Uterus (tissue), 4 donors: ENCODE measurements around the gene CTTNBP2. TPM values are rescaled to one million over a fixed set of nuclear protein-coding genes. Genes with fewer than 3 reads are reported as not detected.

Experiments
- DNase-seq, 2 donors: peaks; one replicate each; pipeline ENCODE4 v3.0.0-alpha.2; 2019 to 2020
- H3K27ac ChIP-seq, 2 donors: fragments of 200-600 bp; sonication (generic); 1 replicate in 1 of 2; 2 replicates in 1 of 2; pipeline ENCODE4 v1.5.1; 2016 to 2018
- H3K27me3 ChIP-seq, 2 donors: fragments of 200-600 bp; sonication (generic); one replicate each; pipeline ENCODE4 v1.5.1; 2018 to 2019; ENCODE audit warnings: control low read depth in 1 of 2
- H3K36me3 ChIP-seq, 2 donors: fragments of 200-600 bp; sonication (generic); one replicate each; pipeline ENCODE4 v1.5.1; 2019; ENCODE audit warnings: control low read depth in 1 of 2
- H3K4me1 ChIP-seq, 2 donors: fragments of 200-600 bp; sonication (generic); one replicate each; pipeline ENCODE4 v1.5.1; 2018 to 2019; ENCODE audit warnings: control low read depth in 1 of 2
- H3K4me3 ChIP-seq, 2 donors: fragments of 200-600 bp; sonication (generic); 1 replicate in 1 of 2; 2 replicates in 1 of 2; pipeline ENCODE4 v1.5.1; 2018 to 2019; ENCODE audit warnings: mild to moderate bottlenecking in 1 of 2
- H3K9me3 ChIP-seq, 2 donors: fragments of 200-600 bp; sonication (generic); one replicate each; pipeline ENCODE4 v1.5.1; 2019; ENCODE audit warnings: control low read depth in 1 of 2
- POLR2A ChIP-seq, 2 donors: fragments of 450-650 bp; IDR thresholded peaks; one replicate each; pipeline ENCODE4 v1.6.1; 2016; ENCODE audit warnings: antibody characterized with exemption in 2 of 2, mild to moderate bottlenecking in 1 of 2, moderate library complexity in 1 of 2
- intact Hi-C: fragments of 100-400 bp; cut with DNase I; formaldehyde crosslinking; loops from one replicate; pipeline ENCODE4 v1.15.1; 2023; ENCODE audit warnings: low total_unique reads
- total RNA-seq, 4 donors: library from RNA; depleted of rRNA in 3 of 4; stranded (reverse); fragments of >200 nt in 3 of 4; gene quantifications; one replicate each; pipeline versions ENCODE4 v1.1.0 to v1.2.4, GENCODE V29; 2014 to 2023
- TF ChIP-seq, protein P1 (sequence below), 4 experiments: fragments of 200-600 bp in 2 of 4; fragments of 450-650 bp in 2 of 4; sonication (generic) in 2 of 4; IDR thresholded peaks; one replicate each; pipeline ENCODE4 v1.5.1; 2016 to 2019; ENCODE audit warnings: antibody characterized with exemption in 4 of 4, mild to moderate bottlenecking in 2 of 4, moderate library complexity in 1 of 4
- donor health status: DM: yes; HTN: yes; CAD: no.

Gene CTTNBP2
- total RNA-seq, 4 donors from 2014 or later: 16.4 to 87.9 (median 35.0) TPM

DNA sequence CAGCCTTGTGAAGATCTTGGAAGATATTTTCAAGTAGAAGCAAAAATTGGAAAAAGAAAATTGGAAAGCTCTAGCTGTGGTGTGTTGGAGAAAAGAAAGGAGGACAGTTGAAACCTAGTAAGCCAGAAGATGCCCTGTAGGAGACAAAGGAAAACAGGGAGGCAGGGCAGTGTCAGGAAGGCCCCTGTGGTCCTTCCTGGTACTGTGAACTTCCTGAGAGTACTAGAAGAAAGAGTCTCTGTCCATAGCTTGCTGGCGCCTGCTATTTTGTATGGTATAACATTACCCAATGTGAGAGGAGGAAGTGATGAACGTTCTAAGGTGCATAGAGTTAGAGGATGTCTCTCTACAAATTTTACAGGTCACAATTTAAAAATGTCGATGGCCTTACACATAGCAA, 183.1 kb downstream of the CTTNBP2 start:
- H3K4me3 ChIP-seq: no peak overlapping the region
- DNase-seq: no peak
- H3K27me3 ChIP-seq: no peaks in the 10 kb centered on the region
- H3K9me3 ChIP-seq: no peaks in the 10 kb centered on the region
- intact Hi-C loops: no loop called here
- no peak overlapping the region for H3K27ac ChIP-seq
- no peaks in the 10 kb centered on the region for H3K4me1 ChIP-seq
- no peak for TF ChIP-seq POLR2A (IDR thresholded peaks at IDR 0.05)
- TF ChIP-seq, protein P1, sequence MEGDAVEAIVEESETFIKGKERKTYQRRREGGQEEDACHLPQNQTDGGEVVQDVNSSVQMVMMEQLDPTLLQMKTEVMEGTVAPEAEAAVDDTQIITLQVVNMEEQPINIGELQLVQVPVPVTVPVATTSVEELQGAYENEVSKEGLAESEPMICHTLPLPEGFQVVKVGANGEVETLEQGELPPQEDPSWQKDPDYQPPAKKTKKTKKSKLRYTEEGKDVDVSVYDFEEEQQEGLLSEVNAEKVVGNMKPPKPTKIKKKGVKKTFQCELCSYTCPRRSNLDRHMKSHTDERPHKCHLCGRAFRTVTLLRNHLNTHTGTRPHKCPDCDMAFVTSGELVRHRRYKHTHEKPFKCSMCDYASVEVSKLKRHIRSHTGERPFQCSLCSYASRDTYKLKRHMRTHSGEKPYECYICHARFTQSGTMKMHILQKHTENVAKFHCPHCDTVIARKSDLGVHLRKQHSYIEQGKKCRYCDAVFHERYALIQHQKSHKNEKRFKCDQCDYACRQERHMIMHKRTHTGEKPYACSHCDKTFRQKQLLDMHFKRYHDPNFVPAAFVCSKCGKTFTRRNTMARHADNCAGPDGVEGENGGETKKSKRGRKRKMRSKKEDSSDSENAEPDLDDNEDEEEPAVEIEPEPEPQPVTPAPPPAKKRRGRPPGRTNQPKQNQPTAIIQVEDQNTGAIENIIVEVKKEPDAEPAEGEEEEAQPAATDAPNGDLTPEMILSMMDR (IDR thresholded peaks at IDR 0.05): no peak
- H3K36me3 ChIP-seq: no peaks in the 10 kb centered on the region

DNA sequence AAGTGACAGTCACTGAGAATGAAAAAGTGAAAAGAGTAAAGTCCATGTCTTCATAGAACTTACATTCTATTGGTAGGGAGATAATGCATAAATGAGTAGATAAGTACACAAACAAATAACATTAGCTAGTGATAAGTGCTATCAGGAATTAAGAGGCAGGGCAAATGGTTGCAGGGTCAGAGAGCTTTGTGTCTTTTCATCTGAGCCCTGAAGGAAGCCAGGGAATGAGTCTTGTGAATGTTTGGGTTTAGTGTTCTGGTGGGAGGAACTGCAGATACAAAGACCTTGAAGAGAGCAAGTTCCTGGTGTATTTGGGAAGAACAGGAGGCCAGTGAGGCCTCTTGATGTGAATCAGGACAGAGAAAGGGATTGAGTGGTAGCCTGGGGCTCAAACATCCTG, 183.8 kb downstream of the CTTNBP2 start:
- Histone ChIP-seq H3K27ac (no peak overlapping the region), H3K4me1 (no peaks in the 10 kb centered on the region), H3K9me3 (no peaks in the 10 kb centered on the region), H3K27me3 (no peaks in the 10 kb centered on the region), H3K36me3 (no peaks in the 10 kb centered on the region), H3K4me3 (no peak overlapping the region)
- no peak for TF ChIP-seq POLR2A (IDR thresholded peaks at IDR 0.05)
- TF ChIP-seq, protein P1 (IDR thresholded peaks at IDR 0.05): no peak
- intact Hi-C loops: no loop called here
- DNase-seq: no peak

- Histone ChIP-seq H3K27ac (no peak overlapping the region), H3K4me1 (no peaks in the 10 kb centered on the region), H3K36me3 (no peaks in the 10 kb centered on the region), H3K27me3 (no peaks in the 10 kb centered on the region), H3K9me3 (no peaks in the 10 kb centered on the region), H3K4me3 (no peak overlapping the region)
- TF ChIP-seq, protein P1 (IDR thresholded peaks at IDR 0.05): no peak
- no peak for TF ChIP-seq POLR2A (IDR thresholded peaks at IDR 0.05)
- intact Hi-C loops: no loop called here
- no peak for DNase-seq
These were observed 185.1 kb downstream of the CTTNBP2 start for GRCh38 chr7:117688126-117688525.

DNA sequence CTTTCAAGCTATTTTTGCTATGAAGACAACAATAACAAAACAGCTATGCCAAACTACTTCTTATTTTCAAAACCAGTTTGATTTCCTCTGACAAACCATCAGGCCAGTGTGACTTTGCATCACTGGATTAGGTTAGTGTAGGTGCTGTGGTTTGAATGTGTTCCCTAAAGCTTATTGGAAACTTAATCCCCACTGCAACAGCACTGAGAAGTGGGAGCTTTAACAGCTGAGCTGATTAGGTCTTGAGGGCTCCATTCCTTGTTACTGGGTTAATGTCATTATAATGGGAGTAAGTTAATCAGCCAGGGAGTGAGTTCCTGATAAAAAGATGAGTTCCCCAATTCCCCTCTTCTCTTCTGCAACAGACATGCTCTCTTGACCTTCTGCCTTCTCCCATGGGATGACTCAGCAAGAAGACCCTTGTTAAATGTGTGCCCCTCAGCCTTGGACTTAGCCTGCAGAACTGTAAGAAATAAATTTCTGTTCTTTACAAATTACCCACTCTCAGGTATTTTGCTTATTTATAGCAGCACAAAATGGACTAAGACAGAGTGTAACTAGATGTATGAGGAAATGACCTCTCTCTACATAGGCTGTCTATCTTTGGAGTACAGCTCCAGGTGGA, 186.8 kb downstream of the CTTNBP2 start:
- Histone ChIP-seq H3K9me3 (no peaks in the 10 kb centered on the region), H3K4me3 (no peak overlapping the region), H3K27ac (no peak overlapping the region), H3K36me3 (no peaks in the 10 kb centered on the region), H3K4me1 (no peaks in the 10 kb centered on the region), H3K27me3 (no peaks in the 10 kb centered on the region)
- intact Hi-C loops: no loop called here
- TF ChIP-seq, protein P1 (IDR thresholded peaks at IDR 0.05): no peak
- TF ChIP-seq POLR2A (IDR thresholded peaks at IDR 0.05): no peak
- DNase-seq: no peak

DNA sequence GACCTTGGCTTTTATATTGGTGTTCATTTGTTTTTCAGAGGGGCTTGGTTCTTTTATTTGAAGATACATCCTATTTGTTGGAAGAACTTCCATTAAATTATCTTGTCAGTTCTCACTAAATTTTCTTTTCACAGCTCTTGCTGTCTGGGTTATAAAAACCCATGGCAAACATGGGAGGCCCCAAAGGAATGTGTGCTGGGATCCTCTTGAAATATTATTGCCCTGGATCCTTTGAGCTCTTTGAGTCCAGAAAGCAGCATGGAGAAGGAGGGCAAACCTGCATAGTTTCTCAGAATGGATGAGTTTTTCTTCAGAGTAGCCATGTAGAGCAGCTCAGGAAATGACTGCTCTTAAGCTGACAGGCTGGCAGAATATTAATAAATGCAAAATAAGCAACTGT, 187.4 kb downstream of the CTTNBP2 start:
- TF ChIP-seq, protein P1 (IDR thresholded peaks at IDR 0.05): no peak
- TF ChIP-seq POLR2A (IDR thresholded peaks at IDR 0.05): no peak

More for the DNA sequence above, 187.4 kb downstream of the CTTNBP2 start:
- DNase-seq: no peak
- no peaks in the 10 kb centered on the region for H3K9me3 ChIP-seq
- no peaks in the 10 kb centered on the region for H3K4me1 ChIP-seq
- no peaks in the 10 kb centered on the region for H3K36me3 ChIP-seq
- no peak overlapping the region for H3K27ac ChIP-seq
- intact Hi-C loops: no loop called here
- H3K4me3 ChIP-seq: no peak overlapping the region
- no peaks in the 10 kb centered on the region for H3K27me3 ChIP-seq
